ENCODE results near the gene SYT1. TPM values are rescaled to one million over a fixed set of nuclear protein-coding genes. Genes with fewer than 3 reads are reported as not detected.
"Not testable (repeated sequence)": the region's sequence is repeated elsewhere in the genome, so short reads cannot be mapped to it uniquely, and the experiment has no call there.

The SYT1 gene
- not detected for polyA plus RNA-seq (2012; ENCODE audit: missing spikeins)

GRCh38 chr12:78864403-78864869, at the start of gene SYT1:
Gene SYT1, plus strand, starts transcription at chr12:78864774.
- TF ChIP-seq POLR2AphosphoS5 (IDR thresholded peaks at IDR 0.05; ENCODE audit: low read depth, low read length) (no peak), TAF1 (IDR thresholded peaks at IDR 0.05; ENCODE audit: borderline replicate concordance, low read depth, low read length) (no peak), POLR2A (IDR thresholded peaks at IDR 0.05; ENCODE audit: low read depth, low read length) (no peak)
- FAIRE-seq (no peak), DNase-seq (ENCODE audit: insufficient read length) (peak; percentile 6)

- FAIRE-seq, result no peak
- no peak for DNase-seq (ENCODE audit: insufficient read length)
- TF ChIP-seq TAF1 (IDR thresholded peaks at IDR 0.05; ENCODE audit: borderline replicate concordance, low read depth, low read length) (no peak), POLR2AphosphoS5 (IDR thresholded peaks at IDR 0.05; ENCODE audit: low read depth, low read length) (no peak), POLR2A (IDR thresholded peaks at IDR 0.05; ENCODE audit: low read depth, low read length) (no peak)
These were observed 46.1 kb upstream of the SYT1 start for GRCh38 chr12:78818487-78818886.

GRCh38 chr12:78820946-78821345, 43.6 kb upstream of the SYT1 start:
- DNase-seq (ENCODE audit: insufficient read length), result no peak
- no peak for TF ChIP-seq TAF1 (IDR thresholded peaks at IDR 0.05; ENCODE audit: borderline replicate concordance, low read depth, low read length)
- TF ChIP-seq POLR2AphosphoS5 (IDR thresholded peaks at IDR 0.05; ENCODE audit: low read depth, low read length), result no peak
- no peak for TF ChIP-seq POLR2A (IDR thresholded peaks at IDR 0.05; ENCODE audit: low read depth, low read length)
- FAIRE-seq, result no peak

DNA sequence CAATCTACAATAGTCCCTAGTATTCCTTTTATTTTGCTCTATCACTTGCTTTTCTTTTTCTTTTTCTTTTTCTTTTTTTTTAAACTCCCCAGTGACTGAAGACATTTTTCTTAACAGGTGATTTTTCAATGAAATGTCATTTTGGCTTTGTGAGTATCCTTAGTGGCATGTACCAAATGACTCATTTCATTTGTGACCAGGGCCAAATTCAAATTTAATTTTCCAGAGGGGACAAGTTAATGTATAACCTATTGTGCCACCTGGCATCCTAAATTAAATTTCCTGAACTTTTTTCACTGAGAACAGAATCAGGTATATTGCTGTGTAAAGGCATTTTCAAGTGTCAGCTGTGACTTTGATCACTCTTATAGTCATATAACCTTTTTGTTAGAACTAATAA, 39.7 kb upstream of the SYT1 start:
- DNase-seq (ENCODE audit: insufficient read length) (no peak), FAIRE-seq (no peak)
- TF ChIP-seq POLR2A (IDR thresholded peaks at IDR 0.05; ENCODE audit: low read depth, low read length) (no peak), TAF1 (IDR thresholded peaks at IDR 0.05; ENCODE audit: borderline replicate concordance, low read depth, low read length) (no peak), POLR2AphosphoS5 (IDR thresholded peaks at IDR 0.05; ENCODE audit: low read depth, low read length) (no peak)

- TF ChIP-seq POLR2AphosphoS5 (IDR thresholded peaks at IDR 0.05; ENCODE audit: low read depth, low read length) (no peak), POLR2A (IDR thresholded peaks at IDR 0.05; ENCODE audit: low read depth, low read length) (no peak), TAF1 (IDR thresholded peaks at IDR 0.05; ENCODE audit: borderline replicate concordance, low read depth, low read length) (no peak)
- FAIRE-seq, result no peak
- no peak for DNase-seq (ENCODE audit: insufficient read length)
These were observed 34.9 kb upstream of the SYT1 start for GRCh38 chr12:78829690-78830089.

DNA sequence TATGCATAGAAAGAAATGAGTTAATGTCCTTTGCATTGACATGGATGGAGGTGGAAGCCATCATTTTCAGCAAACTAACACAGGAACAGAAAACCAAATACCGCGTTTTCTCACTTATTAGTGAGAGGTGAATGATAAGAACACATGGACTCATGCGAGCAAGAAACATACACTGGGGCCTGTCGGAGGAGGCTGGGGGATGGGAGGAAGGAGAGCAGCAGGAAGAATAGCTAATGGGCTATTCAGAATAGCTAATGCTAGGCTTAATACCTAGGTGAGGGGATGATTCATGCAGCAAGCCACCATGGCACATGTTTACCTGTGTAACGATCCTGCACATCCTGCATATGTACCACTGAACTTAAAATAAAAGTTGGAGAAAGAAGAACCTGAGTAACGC, 29.1 kb upstream of the SYT1 start:
- no peak for FAIRE-seq
- DNase-seq (ENCODE audit: insufficient read length), result no peak
- no peak for TF ChIP-seq POLR2A (IDR thresholded peaks at IDR 0.05; ENCODE audit: low read depth, low read length)
- TF ChIP-seq TAF1 (IDR thresholded peaks at IDR 0.05; ENCODE audit: borderline replicate concordance, low read depth, low read length), result no peak
- TF ChIP-seq POLR2AphosphoS5 (IDR thresholded peaks at IDR 0.05; ENCODE audit: low read depth, low read length), result no peak

- not testable (repeated sequence) for FAIRE-seq; DNase-seq (ENCODE audit: insufficient read length)
These were observed 24.0 kb upstream of the SYT1 start for GRCh38 chr12:78840518-78841019.

GRCh38 chr12:78853231-78853630, 11.3 kb upstream of the SYT1 start:
- TF ChIP-seq POLR2AphosphoS5 (IDR thresholded peaks at IDR 0.05; ENCODE audit: low read depth, low read length), result no peak
- no peak for DNase-seq (ENCODE audit: insufficient read length)
- no peak for FAIRE-seq

- no peak for TF ChIP-seq TAF1 (IDR thresholded peaks at IDR 0.05; ENCODE audit: borderline replicate concordance, low read depth, low read length)
- no peak for TF ChIP-seq POLR2AphosphoS5 (IDR thresholded peaks at IDR 0.05; ENCODE audit: low read depth, low read length)
- TF ChIP-seq POLR2A (IDR thresholded peaks at IDR 0.05; ENCODE audit: low read depth, low read length), result no peak
- peak; percentile 30 for FAIRE-seq
- DNase-seq (ENCODE audit: insufficient read length), result peak; percentile 9
These were observed 832 bp upstream of the SYT1 start for GRCh38 chr12:78863482-78864402.

DNA sequence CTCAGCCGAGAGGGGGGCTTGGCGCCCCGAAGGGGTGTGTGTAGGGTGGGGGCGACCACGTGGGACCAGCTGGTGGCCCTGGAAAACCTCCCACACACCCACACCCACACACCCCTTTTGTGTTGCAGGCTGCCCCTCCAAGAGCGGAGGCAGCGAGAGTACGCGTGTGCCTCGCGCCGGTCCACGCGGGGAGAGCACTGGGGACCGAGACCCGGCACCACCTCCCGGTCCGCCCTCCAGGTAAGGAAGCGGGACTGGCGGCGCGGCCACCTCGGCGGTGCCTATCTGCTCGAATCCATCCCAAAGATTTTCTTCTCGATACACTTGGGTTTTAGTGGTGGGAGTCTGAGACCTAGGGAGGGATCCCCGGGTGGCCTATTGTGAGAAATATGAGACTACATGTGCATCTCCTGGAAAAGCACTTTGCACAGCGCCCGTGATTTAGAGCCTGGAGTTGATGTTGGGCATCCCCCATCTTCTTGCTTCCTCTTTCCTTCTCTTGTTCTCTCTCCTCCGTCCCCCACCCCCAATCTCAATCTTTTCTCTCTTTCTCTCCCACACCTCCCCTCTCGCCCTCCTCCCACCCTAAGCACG, 393 bp downstream of the SYT1 start:
- DNase-seq (ENCODE audit: insufficient read length) (no peak), FAIRE-seq (no peak)
- TF ChIP-seq TAF1 (IDR thresholded peaks at IDR 0.05; ENCODE audit: borderline replicate concordance, low read depth, low read length) (no peak), POLR2A (IDR thresholded peaks at IDR 0.05; ENCODE audit: low read depth, low read length) (no peak), POLR2AphosphoS5 (IDR thresholded peaks at IDR 0.05; ENCODE audit: low read depth, low read length) (no peak)

DNA sequence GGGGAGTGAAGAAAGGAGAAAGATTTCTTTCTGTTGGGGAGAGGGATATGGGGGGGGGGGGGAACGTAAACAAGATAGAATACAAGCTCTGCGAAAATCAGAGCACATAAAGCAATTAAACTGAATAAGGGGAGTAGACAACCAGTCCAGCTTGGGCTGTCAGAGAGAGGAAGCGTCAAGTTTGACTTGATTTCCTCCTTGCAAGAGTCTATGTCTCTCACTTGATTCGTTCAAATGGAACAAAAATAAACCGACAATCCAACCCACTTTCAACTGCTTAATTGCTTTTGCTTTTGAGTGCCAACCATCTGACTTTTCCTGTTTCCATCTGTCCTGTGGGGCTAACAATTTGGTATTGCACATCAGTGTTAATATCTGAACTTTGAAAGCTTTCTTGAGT, 942 bp downstream of the SYT1 start:
- no peak for DNase-seq (ENCODE audit: insufficient read length)
- TF ChIP-seq POLR2AphosphoS5 (IDR thresholded peaks at IDR 0.05; ENCODE audit: low read depth, low read length) (no peak), TAF1 (IDR thresholded peaks at IDR 0.05; ENCODE audit: borderline replicate concordance, low read depth, low read length) (no peak), POLR2A (IDR thresholded peaks at IDR 0.05; ENCODE audit: low read depth, low read length) (no peak)
- no peak for FAIRE-seq

GRCh38 chr12:78866518-78866917, 1.9 kb downstream of the SYT1 start:
- TF ChIP-seq POLR2AphosphoS5 (IDR thresholded peaks at IDR 0.05; ENCODE audit: low read depth, low read length) (no peak), POLR2A (IDR thresholded peaks at IDR 0.05; ENCODE audit: low read depth, low read length) (no peak), TAF1 (IDR thresholded peaks at IDR 0.05; ENCODE audit: borderline replicate concordance, low read depth, low read length) (no peak)
- FAIRE-seq (no peak), DNase-seq (ENCODE audit: insufficient read length) (no peak)

All from GM12892 (cell line).